Measurements from ENCODE around the gene MGAT1. TPM values are rescaled to one million over a fixed set of nuclear protein-coding genes. Genes with fewer than 3 reads are reported as not detected.

MGAT1 gene
- total RNA-seq, 1 donor from 2014 or later: 58.4 TPM

- DNase-seq (ENCODE audit: low read depth): no peak
Observed at GRCh38 chr5:180823940-180824629, 21.5 kb upstream of the MGAT1 start.

- DNase-seq (ENCODE audit: low read depth): no peak
Observed at GRCh38 chr5:180823346-180823745, 20.7 kb upstream of the MGAT1 start.

GRCh38 chr5:180821538-180821937, 18.9 kb upstream of the MGAT1 start:
- DNase-seq (ENCODE audit: low read depth): no peak

GRCh38 chr5:180820788-180821321, 18.2 kb upstream of the MGAT1 start:
- no peak for DNase-seq (ENCODE audit: low read depth)

GRCh38 chr5:180818677-180819341, 16.2 kb upstream of the MGAT1 start:
- no peak for DNase-seq (ENCODE audit: low read depth)

GRCh38 chr5:180817893-180818674, 15.5 kb upstream of the MGAT1 start:
- DNase-seq (ENCODE audit: low read depth): peak; percentile 94

GRCh38 chr5:180816608-180817534, 14.3 kb upstream of the MGAT1 start:
- DNase-seq (ENCODE audit: low read depth): peak; percentile 48

GRCh38 chr5:180815293-180815917, 12.8 kb upstream of the MGAT1 start:
- no peak for DNase-seq (ENCODE audit: low read depth)

- DNase-seq (ENCODE audit: low read depth): no peak
Observed at GRCh38 chr5:180813420-180813819, 10.8 kb upstream of the MGAT1 start.

GRCh38 chr5:180811623-180812124, 9.1 kb upstream of the MGAT1 start:
- DNase-seq (ENCODE audit: low read depth): no peak

- DNase-seq (ENCODE audit: low read depth): no peak
Observed at GRCh38 chr5:180810959-180811622, 8.5 kb upstream of the MGAT1 start.

GRCh38 chr5:180810210-180810958, 7.8 kb upstream of the MGAT1 start:
- DNase-seq (ENCODE audit: low read depth): peak; percentile 75

- DNase-seq (ENCODE audit: low read depth): peak; percentile 83
Observed at GRCh38 chr5:180809403-180810209, 7.0 kb upstream of the MGAT1 start.

- no peak for DNase-seq (ENCODE audit: low read depth)
Observed at GRCh38 chr5:180808461-180809000, 5.9 kb upstream of the MGAT1 start.

GRCh38 chr5:180807654-180808414, 5.2 kb upstream of the MGAT1 start:
- peak; percentile 55 for DNase-seq (ENCODE audit: low read depth)

- no peak for DNase-seq (ENCODE audit: low read depth)
Observed at GRCh38 chr5:180807046-180807445, 4.4 kb upstream of the MGAT1 start.

GRCh38 chr5:180806351-180807011, 3.9 kb upstream of the MGAT1 start:
- no peak for DNase-seq (ENCODE audit: low read depth)
